Measurements from ENCODE around the gene IGFBP5. TPM values are rescaled to one million over a fixed set of nuclear protein-coding genes. Genes with fewer than 3 reads are reported as not detected.

The IGFBP5 gene
- total RNA-seq, 1 donor from 2014 or later: 61.9 TPM

DNA sequence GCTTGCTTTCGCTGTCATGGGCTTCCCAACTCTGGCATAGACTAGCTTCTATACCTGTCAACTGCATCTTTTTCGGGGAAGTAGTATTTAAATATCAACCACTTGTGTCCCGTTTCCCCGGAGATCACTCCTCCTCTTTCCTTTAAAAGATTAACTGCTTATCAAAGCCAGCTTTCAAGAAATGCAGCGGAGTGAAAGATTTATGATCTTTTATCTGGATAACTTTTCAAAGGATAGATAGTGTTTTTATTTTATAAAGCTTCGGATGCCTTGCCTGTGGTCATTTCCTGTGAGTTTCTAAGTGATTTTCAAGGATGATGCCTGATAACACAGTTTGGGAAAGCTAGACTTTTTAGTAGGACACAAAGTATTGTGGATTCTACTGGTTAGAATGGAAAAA lies 2.9 kb upstream of the IGFBP5 start:
- DNase-seq (ENCODE audit: low read depth): no peak
- H3K4me3 ChIP-seq (ENCODE audit: low read depth, low read length): no peak overlapping the region

DNA sequence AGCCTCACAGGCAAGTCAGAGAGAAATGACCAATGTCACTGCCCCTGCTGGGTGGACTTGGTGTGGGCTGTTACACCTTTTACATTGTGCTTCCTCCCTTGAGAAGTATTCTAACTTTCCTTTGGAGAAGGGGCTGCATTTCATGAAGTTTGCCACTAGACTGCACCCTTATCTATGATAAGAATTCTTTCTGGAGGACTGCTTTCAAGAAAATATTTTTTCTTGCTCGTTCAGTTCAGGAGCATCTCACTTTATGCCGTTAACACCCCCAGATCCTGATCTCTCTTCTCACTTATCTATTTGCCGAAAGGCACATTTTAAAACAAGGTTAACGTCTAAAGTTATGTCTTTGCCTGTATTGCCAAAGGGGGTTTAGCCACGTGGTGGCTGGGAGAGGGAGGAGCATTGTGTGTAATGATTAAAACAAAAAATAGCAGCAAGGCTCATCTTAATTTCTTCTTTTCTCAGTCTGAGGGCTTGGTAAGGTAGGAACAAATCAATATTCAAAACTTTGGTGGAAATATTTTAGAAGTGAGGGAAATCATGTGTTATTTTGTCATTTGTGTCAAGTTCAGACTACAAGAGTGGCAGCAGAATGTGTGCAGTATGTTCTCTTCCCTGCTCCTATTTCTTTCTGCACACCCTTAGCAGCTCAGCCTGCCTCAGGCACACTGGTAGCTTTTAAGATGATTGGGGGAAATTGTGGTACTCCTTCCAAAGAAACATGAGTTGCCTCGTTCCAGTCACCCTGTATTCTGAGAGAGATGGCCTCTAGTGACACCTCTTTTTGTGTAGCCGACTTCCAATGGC lies 1.6 kb upstream of the IGFBP5 start:
- TF ChIP-seq, protein P1, sequence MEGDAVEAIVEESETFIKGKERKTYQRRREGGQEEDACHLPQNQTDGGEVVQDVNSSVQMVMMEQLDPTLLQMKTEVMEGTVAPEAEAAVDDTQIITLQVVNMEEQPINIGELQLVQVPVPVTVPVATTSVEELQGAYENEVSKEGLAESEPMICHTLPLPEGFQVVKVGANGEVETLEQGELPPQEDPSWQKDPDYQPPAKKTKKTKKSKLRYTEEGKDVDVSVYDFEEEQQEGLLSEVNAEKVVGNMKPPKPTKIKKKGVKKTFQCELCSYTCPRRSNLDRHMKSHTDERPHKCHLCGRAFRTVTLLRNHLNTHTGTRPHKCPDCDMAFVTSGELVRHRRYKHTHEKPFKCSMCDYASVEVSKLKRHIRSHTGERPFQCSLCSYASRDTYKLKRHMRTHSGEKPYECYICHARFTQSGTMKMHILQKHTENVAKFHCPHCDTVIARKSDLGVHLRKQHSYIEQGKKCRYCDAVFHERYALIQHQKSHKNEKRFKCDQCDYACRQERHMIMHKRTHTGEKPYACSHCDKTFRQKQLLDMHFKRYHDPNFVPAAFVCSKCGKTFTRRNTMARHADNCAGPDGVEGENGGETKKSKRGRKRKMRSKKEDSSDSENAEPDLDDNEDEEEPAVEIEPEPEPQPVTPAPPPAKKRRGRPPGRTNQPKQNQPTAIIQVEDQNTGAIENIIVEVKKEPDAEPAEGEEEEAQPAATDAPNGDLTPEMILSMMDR (conservative IDR thresholded peaks at IDR 0.05; ENCODE audit: low read depth, low read length): peak; percentile 69
- DNase-seq (ENCODE audit: low read depth): no peak
- H3K4me3 ChIP-seq (ENCODE audit: low read depth, low read length): no peak overlapping the region

More for the DNA sequence above, 2.9 kb upstream of the IGFBP5 start:
- TF ChIP-seq, protein P1 (conservative IDR thresholded peaks at IDR 0.05; ENCODE audit: low read depth, low read length): no peak

DNA sequence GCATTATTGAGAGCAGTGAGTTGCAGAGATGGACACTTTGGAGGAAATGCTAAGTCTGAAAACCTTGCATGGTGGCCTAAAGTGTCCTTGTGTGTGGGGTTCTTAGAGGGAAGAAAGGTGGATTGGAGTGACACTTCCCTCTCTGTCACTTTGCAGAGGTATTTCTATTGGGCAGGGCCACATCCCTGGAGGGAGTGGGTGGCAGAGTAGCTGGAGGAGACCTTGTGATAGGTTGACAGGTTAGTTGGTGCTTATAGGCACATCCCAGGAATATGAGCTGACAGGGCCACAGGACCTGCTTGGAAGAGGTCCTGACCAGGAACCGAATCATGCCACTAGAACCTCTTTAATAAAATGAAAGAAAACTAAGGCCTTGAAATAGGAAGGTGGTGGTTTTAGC lies 972 bp upstream of the IGFBP5 start:
- TF ChIP-seq, protein P1 (conservative IDR thresholded peaks at IDR 0.05; ENCODE audit: low read depth, low read length): no peak
- no peak overlapping the region for H3K4me3 ChIP-seq (ENCODE audit: low read depth, low read length)
- no peak for DNase-seq (ENCODE audit: low read depth)

DNA sequence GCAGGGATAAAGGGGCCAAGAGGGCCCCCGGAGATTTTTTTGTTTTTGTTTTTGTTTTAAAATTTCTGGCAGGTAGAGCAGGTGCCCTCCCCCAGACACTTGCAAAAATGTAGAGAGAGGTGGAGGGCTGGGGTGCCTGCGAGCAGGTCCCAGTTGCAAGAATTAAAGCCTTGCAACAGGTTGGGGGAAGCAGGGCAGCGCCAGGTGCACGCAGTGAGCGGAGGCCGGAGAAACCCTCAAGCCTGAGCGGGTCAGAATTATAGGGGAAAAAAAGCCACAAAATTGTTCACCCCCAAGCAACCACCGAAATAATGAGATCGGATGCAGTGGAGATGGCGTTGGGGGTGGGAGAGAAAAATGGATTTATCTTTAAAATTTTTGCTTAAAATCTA lies 527 bp downstream of the IGFBP5 start:
- no peak for DNase-seq (ENCODE audit: low read depth)
- TF ChIP-seq, protein P1 (conservative IDR thresholded peaks at IDR 0.05; ENCODE audit: low read depth, low read length): no peak
- H3K4me3 ChIP-seq (ENCODE audit: low read depth, low read length): peak overlapping the region; percentile 71

DNA sequence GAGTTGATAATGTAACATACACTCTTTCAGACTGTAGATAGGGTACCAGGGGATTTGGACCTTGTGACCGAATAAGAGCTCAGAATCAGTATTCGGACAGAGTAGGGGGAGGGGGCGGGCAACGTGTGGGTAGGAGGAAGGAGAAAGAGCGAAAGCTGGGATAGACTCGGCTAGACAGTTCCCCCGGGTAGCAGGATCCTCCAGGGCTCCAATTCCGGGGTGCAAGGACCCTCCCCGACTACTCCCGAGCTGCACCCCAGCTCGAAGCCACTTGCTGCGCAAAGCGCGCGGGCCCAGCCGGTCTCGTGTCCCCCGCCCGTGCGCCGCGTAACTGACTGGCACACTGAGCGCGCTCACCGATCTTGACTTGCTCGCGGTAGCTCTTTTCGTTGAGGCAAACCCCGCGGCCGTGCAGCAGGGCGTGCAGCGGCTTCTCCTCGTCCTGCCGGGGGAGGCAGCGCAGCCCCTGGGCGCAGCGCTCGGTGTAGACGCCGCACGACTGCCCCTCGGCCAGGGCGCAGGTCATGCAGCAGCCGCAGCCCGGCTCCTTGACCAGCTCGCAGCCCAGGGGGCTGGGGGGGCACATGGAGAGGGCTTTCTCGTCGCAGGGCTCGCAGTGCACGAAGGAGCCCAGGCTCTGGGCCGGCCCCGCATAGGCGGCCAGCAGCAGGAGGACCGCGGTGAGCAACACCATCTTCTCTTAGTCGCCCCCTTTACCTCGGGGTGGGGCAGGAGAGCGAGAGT lies 1.1 kb downstream of the IGFBP5 start:
- DNase-seq (ENCODE audit: low read depth): no peak
- TF ChIP-seq, protein P1 (conservative IDR thresholded peaks at IDR 0.05; ENCODE audit: low read depth, low read length): no peak

DNA sequence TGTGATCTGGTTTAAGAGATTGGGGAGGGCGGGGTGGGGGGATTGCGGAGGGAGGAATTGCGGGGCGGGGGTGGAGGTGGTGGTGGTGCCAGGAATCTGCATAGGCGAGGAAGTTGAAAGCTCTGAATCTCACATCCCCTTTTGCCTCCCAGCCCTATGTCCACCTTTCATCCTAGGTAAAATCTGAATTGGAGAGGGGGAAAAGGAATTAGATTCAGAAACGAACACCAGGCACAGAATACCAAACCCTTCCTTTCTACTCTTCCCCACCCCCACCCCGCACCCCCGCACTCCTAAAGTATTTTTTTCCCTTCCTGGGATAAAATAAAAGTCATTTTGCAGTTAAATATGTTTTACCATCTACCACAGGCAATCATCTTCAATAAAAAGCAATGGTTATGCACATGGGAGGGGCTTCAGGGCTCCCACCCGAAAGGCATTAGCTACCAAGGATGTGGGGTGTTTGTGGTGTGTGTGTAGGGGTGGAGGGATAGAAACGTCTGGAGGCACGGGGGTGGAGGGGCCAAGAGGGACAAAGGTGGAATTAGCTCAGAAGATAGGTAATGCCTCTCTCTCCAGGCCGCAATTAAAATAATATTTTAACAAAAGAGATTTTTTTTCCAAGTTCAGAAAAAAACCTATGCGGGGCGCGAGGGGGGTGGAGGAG lies 1.8 kb downstream of the IGFBP5 start:
- TF ChIP-seq, protein P1 (conservative IDR thresholded peaks at IDR 0.05; ENCODE audit: low read depth, low read length): no peak
- no peak for DNase-seq (ENCODE audit: low read depth)
- peak overlapping the region; percentile 71 for H3K4me3 ChIP-seq (ENCODE audit: low read depth, low read length)

More for the DNA sequence above, 1.1 kb downstream of the IGFBP5 start:
- H3K4me3 ChIP-seq (ENCODE audit: low read depth, low read length): peak overlapping the region; percentile 71
